Activated CD4-positive, alpha-beta T cell treated with anti-CD3 and anti-CD28 coated beads, Interleukin-2, amount 50 U/mL, for 24 hours (primary cell): ENCODE results near the gene HSPBP1.

Source experiments
- DNase-seq, 2 donors: peaks; one replicate each; pipeline ENCODE4 v3.0.0-alpha.2; 2020; ENCODE audit warnings: low read depth in 1 of 2, low spot score in 1 of 2

The HSPBP1 gene

GRCh38 chr19:55276720-55277430 is 3.0 kb downstream of the HSPBP1 start:
- DNase-seq: no peak

- no peak for DNase-seq
These were observed 3.8 kb downstream of the HSPBP1 start for GRCh38 chr19:55275851-55276719.

GRCh38 chr19:55273978-55274707 is 5.8 kb downstream of the HSPBP1 start:
- no peak for DNase-seq

GRCh38 chr19:55272142-55272541 is 7.8 kb downstream of the HSPBP1 start:
- DNase-seq: no peak

GRCh38 chr19:55270172-55270942 is 9.6 kb downstream of the HSPBP1 start:
- no peak for DNase-seq

- no peak for DNase-seq
These were observed 10.6 kb downstream of the HSPBP1 start for GRCh38 chr19:55269299-55269698.

GRCh38 chr19:55266840-55267239 is 13.1 kb downstream of the HSPBP1 start:
- no peak for DNase-seq

- DNase-seq: no peak
These were observed 13.5 kb downstream of the HSPBP1 start for GRCh38 chr19:55266404-55266803.

- no peak for DNase-seq
These were observed 14.1 kb downstream of the HSPBP1 start for GRCh38 chr19:55265723-55266386.

- no peak for DNase-seq
These were observed 14.7 kb downstream of the HSPBP1 start for GRCh38 chr19:55265173-55265572.

GRCh38 chr19:55264531-55264930 is 15.4 kb downstream of the HSPBP1 start:
- no peak for DNase-seq

GRCh38 chr19:55262359-55262758 is 17.6 kb downstream of the HSPBP1 start:
- no peak for DNase-seq

GRCh38 chr19:55261671-55262126 is 18.2 kb downstream of the HSPBP1 start:
- DNase-seq: no peak

GRCh38 chr19:55259540-55260210 is 20.2 kb downstream of the HSPBP1 start:
- DNase-seq: no peak

GRCh38 chr19:55258828-55259539 is 20.9 kb downstream of the HSPBP1 start, which contains the start of gene PPP6R1:
PPP6R1 (minus strand) TSS chr19:55259017; CDS start chr19:55247103, 11,914 bp downstream.
- DNase-seq: peak; percentile 90 to 91

- DNase-seq: no peak
These were observed 21.5 kb downstream of the HSPBP1 start for GRCh38 chr19:55258476-55258827.

- no peak for DNase-seq
These were observed 22.2 kb downstream of the HSPBP1 start for GRCh38 chr19:55257461-55258420.
